PC-9 (cell line): ENCODE data around the gene ATRN. TPM values are rescaled to one million over a fixed set of nuclear protein-coding genes. Genes with fewer than 3 reads are reported as not detected.

Source experiments
- BruUV-seq: library from RNA; stranded (reverse); fragments of 400-500 nt; replicated peaks from 2 replicates; lab custom pipeline; 2021; lab: Mats Ljungman, UMichigan
- CTCF ChIA-PET: fragments of 300-600 bp; sonication (Branson Sonifier 250); formaldehyde crosslinking; loops from one replicate; lab custom pipeline; 2022; ENCODE audit warnings: antibody characterized with exemption; lab: Charles Lee
- POLR2A ChIA-PET: fragments of 300-600 bp; sonication (Branson Sonifier 250); formaldehyde crosslinking; loops from one replicate; lab custom pipeline; 2022; ENCODE audit warnings: antibody characterized with exemption; ENCODE audit not compliant: unreplicated experiment; lab: Charles Lee
- DNase-seq, 2 experiments: peaks; one replicate each; pipeline versions ENCODE4 v3.0.0 to v3.0.0-alpha.2; 2015 to 2022; ENCODE audit warnings: mixed read lengths in 1 of 2
- H2AFZ ChIP-seq: fragments of 200-600 bp; sonication (generic); 2 replicates; pipeline ENCODE4 v1.8.1; 2017; ENCODE audit warnings: antibody characterized with exemption
- H3F3A ChIP-seq: fragments of 200-600 bp; sonication (generic); 2 replicates; pipeline ENCODE4 v1.8.1; 2017; ENCODE audit warnings: antibody characterized with exemption, mild to moderate bottlenecking, low read depth; ENCODE audit not compliant: insufficient read depth
- H3K27ac ChIP-seq: fragments of 200-600 bp; sonication (generic); 2 replicates; pipeline ENCODE4 v1.6.1; 2016; ENCODE audit warnings: mixed run types
- H3K27me3 ChIP-seq: fragments of 200-600 bp; sonication (generic); 2 replicates; pipeline ENCODE4 v1.6.1; 2016; ENCODE audit warnings: low read depth, mixed run types; ENCODE audit not compliant: insufficient read depth
- H3K36me3 ChIP-seq: fragments of 200-600 bp; sonication (generic); 2 replicates; pipeline ENCODE4 v1.6.1; 2016; ENCODE audit warnings: low read depth, mixed run types
- H3K4me1 ChIP-seq: fragments of 200-600 bp; sonication (generic); replicated peaks from 2 replicates; pipeline ENCODE4 v1.6.1; 2016; ENCODE audit warnings: mixed run types; ENCODE audit not compliant: insufficient read depth
- H3K4me2 ChIP-seq: fragments of 200-600 bp; sonication (generic); 2 replicates; pipeline ENCODE4 v1.6.1; 2017; ENCODE audit warnings: mixed run types
- H3K4me3 ChIP-seq: fragments of 200-600 bp; sonication (generic); 2 replicates; pipeline ENCODE4 v1.6.1; 2016; ENCODE audit warnings: mixed run types
- H3K79me2 ChIP-seq: fragments of 200-600 bp; sonication (generic); 2 replicates; pipeline ENCODE4 v1.6.1; 2017; ENCODE audit warnings: low read depth, mixed run types
- H3K9me2 ChIP-seq: fragments of 200-600 bp; sonication (generic); 2 replicates; pipeline ENCODE4 v1.8.1; 2017; ENCODE audit warnings: mild to moderate bottlenecking; ENCODE audit not compliant: insufficient read depth
- H3K9me3 ChIP-seq: fragments of 200-600 bp; sonication (generic); 2 replicates; pipeline ENCODE4 v1.8.1; 2016; ENCODE audit warnings: low read depth; ENCODE audit not compliant: insufficient read depth
- H4K20me1 ChIP-seq: fragments of 200-600 bp; sonication (generic); 2 replicates; pipeline ENCODE4 v1.8.1; 2017; ENCODE audit not compliant: insufficient read depth
- EZH2 ChIP-seq: fragments of 200-600 bp; sonication (generic); IDR thresholded peaks from 2 replicates; pipeline ENCODE4 v1.8.0; 2017; ENCODE audit warnings: antibody characterized with exemption, low read depth
- intact Hi-C: fragments of 100-400 bp; cut with micrococcal nuclease; formaldehyde crosslinking; loops from one replicate; pipeline ENCODE4 v1.10.0; 2022; ENCODE audit not compliant: unreplicated experiment
- total RNA-seq: library from RNA; stranded (reverse); gene quantifications from 2 replicates; pipeline ENCODE4 v1.2.3, GENCODE V29; 2021
- TF ChIP-seq, protein P1 (sequence below): fragments of 200-600 bp; sonication (generic); conservative IDR thresholded peaks from 2 replicates; pipeline ENCODE4 v1.6.1; 2017; ENCODE audit warnings: mixed run types, antibody characterized with exemption, mild to moderate bottlenecking, moderate library complexity

The ATRN gene
- total RNA-seq, 1 experiment from 2014 or later = 34.9 TPM

DNA sequence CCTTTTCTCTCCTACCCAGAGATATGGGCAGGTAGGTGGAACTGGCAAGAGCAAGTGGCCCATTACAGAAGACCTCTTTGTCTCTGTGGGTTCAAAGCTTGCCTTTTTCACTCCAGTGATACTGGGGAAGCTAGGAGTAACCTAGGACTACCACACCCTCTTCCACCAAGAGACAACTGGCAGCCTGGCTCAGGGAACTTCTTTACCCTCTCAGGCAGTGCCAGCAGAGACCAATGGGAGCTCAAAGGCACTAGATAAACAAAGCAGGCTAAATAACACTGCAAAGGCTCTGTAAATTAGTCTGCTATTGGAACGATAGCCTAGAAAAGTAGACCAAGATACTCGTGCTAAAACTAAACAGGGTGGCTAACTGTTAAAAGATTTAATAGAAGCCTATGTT is 32.1 kb downstream of the ATRN start:
- no peak for DNase-seq
- ChIA-PET CTCF (no interaction called here), POLR2A (no interaction called here)
- no peaks in the 10 kb centered on the region for H3K4me1 ChIP-seq
- H3K36me3 ChIP-seq = no peaks in the 10 kb centered on the region
- H3K9me2 ChIP-seq = no peaks in the 10 kb centered on the region
- 0 out of 2 replicates have a peak, but pooled peaks cover 3% of the 10 kb centered on the region for H3K9me3 ChIP-seq
- no peak overlapping the region for H2AFZ ChIP-seq
- TF ChIP-seq EZH2 = no peak
- TF ChIP-seq, protein P1, sequence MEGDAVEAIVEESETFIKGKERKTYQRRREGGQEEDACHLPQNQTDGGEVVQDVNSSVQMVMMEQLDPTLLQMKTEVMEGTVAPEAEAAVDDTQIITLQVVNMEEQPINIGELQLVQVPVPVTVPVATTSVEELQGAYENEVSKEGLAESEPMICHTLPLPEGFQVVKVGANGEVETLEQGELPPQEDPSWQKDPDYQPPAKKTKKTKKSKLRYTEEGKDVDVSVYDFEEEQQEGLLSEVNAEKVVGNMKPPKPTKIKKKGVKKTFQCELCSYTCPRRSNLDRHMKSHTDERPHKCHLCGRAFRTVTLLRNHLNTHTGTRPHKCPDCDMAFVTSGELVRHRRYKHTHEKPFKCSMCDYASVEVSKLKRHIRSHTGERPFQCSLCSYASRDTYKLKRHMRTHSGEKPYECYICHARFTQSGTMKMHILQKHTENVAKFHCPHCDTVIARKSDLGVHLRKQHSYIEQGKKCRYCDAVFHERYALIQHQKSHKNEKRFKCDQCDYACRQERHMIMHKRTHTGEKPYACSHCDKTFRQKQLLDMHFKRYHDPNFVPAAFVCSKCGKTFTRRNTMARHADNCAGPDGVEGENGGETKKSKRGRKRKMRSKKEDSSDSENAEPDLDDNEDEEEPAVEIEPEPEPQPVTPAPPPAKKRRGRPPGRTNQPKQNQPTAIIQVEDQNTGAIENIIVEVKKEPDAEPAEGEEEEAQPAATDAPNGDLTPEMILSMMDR = no peak
- no TSS peak for BruUV-seq
- no peaks in the 10 kb centered on the region for H3F3A ChIP-seq
- H3K79me2 ChIP-seq = no peaks in the 10 kb centered on the region
- H3K27me3 ChIP-seq = no peaks in the 10 kb centered on the region
- H3K4me2 ChIP-seq = no peak overlapping the region
- H3K27ac ChIP-seq = no peak overlapping the region
- intact Hi-C loops = no loop called here
- H3K4me3 ChIP-seq = no peak overlapping the region
- no peaks in the 10 kb centered on the region for H4K20me1 ChIP-seq

DNA sequence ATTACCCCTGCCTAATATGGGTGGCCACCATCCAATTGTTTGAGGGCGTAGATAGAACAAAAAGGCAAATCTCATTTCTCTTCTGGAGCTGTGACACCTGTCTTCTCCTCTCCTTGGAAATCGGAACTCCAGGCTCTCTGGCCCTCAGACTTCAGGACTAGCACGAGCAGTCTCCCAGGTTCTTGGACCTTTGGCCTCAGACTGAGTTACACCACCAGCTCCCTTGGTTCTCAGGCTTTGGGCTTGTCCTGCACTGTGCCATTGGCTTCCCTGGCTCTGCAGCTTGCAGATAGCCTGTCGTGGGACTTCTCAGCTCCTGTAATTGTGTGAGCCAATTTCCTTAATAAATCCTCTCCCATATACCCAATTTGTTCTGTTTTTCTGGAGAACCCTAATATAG is 34.3 kb downstream of the ATRN start:
- H4K20me1 ChIP-seq = no peaks in the 10 kb centered on the region
- H3K36me3 ChIP-seq = no peaks in the 10 kb centered on the region
- TF ChIP-seq, protein P1 = no peak
- no peak for TF ChIP-seq EZH2
- intact Hi-C loops = no loop called here
- POLR2A ChIA-PET = interaction anchor here (0.7 to 0.8 kb wide), 2 partner anchors 737 to 798 kb away, joined by 3 to 8 read pairs; no protein-coding TSS in a partner anchor
- no peaks in the 10 kb centered on the region for H3K27me3 ChIP-seq
- no peak overlapping the region for H2AFZ ChIP-seq
- no peak for DNase-seq
- no peaks in the 10 kb centered on the region for H3K9me2 ChIP-seq
- H3K27ac ChIP-seq = no peak overlapping the region
- H3F3A ChIP-seq = no peaks in the 10 kb centered on the region
- no peak overlapping the region for H3K4me3 ChIP-seq
- BruUV-seq = no TSS peak
- no peaks in the 10 kb centered on the region for H3K79me2 ChIP-seq
- no peak overlapping the region for H3K4me2 ChIP-seq
- CTCF ChIA-PET = interaction anchor here (0.6 kb wide), 1 partner anchor 846 kb away, joined by 4 read pairs; no protein-coding TSS in a partner anchor
- 0 out of 2 replicates have a peak, but pooled peaks cover 3% of the 10 kb centered on the region for H3K4me1 ChIP-seq
- H3K9me3 ChIP-seq = no peaks in the 10 kb centered on the region

DNA sequence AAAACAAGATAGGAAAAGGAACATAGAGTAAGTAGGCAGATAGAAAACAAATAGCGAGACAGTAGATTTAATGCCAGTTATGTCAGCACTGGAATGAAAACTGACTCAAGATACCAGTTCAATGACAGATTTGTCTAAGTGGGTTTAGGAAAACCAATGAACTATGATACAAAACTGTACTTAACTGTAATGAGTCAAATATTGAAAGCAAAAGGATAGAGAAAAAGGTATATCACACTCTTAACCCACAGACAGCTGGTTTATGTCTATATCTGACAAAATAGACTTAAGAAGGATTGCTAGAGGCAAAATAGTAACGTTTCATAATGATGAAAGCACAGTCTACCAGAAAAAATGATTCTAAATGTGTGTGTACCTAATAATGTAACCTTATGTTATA is 38.2 kb downstream of the ATRN start:
- no peaks in the 10 kb centered on the region for H3K36me3 ChIP-seq

More for the DNA sequence above, 38.2 kb downstream of the ATRN start:
- no TSS peak for BruUV-seq
- no peak for DNase-seq
- Histone ChIP-seq H4K20me1 (no peaks in the 10 kb centered on the region), H3K27me3 (no peaks in the 10 kb centered on the region), H3F3A (no peaks in the 10 kb centered on the region), H3K27ac (no peak overlapping the region), H2AFZ (no peak overlapping the region), H3K4me1 (0 out of 2 replicates have a peak, but pooled peaks cover 3% of the 10 kb centered on the region), H3K9me3 (no peaks in the 10 kb centered on the region), H3K4me2 (no peak overlapping the region), H3K4me3 (no peak overlapping the region), H3K9me2 (no peaks in the 10 kb centered on the region), H3K79me2 (no peaks in the 10 kb centered on the region; the same call in 1 of the 2 replicates)
- intact Hi-C loops = no loop called here
- ChIA-PET CTCF (interaction anchor here (0.7 kb wide), 1 partner anchor 101 kb away, joined by 3 read pairs; no protein-coding TSS in a partner anchor), POLR2A (no interaction called here)
- no peak for TF ChIP-seq EZH2
- TF ChIP-seq, protein P1 = no peak
